ENCODE measurements around the gene RAB11FIP3.
"Not testable (repeated sequence)": the region's sequence is repeated elsewhere in the genome, so short reads cannot be mapped to it uniquely, and the experiment has no call there.

Gene RAB11FIP3

DNA sequence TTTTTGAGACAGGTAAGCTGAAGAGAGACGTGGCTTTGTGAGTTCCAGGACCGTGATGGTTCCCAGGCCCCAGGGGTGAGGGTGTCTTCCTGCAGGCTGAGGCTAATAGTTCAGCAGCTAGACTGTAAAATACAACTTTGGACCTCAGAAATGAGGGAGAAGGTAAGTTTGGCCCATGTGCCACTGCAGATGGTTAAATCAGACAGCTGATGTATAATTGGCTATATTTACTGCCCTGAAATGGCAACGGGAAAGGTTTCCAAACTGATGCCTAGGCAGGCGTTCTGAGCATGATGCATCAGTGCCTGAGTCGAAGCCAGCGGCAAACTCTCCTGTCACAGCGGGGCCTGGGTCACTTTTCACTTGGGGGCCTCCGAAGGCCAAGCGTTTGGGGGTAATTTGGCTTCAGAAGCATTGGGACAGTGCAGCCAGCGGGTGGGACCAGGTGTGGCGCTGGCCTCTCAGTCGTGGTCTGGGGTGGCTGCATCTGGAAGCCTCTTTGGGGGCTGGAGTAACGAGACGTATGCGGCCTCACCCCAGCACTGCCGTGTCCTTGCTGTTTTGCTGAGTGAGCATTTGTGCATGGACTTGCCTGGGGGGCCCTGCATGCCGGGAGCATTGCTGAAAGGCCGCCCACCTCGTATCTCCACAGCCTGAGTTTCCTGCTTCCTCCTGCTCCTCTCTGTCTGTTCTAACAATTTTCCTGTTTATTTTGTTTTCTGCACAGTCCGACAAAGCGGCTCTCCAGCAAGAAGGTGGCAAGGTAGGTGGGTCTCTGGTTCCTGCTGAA lies 70.8 kb downstream of the RAB11FIP3 start:
- DNase-seq, result no peak

DNA sequence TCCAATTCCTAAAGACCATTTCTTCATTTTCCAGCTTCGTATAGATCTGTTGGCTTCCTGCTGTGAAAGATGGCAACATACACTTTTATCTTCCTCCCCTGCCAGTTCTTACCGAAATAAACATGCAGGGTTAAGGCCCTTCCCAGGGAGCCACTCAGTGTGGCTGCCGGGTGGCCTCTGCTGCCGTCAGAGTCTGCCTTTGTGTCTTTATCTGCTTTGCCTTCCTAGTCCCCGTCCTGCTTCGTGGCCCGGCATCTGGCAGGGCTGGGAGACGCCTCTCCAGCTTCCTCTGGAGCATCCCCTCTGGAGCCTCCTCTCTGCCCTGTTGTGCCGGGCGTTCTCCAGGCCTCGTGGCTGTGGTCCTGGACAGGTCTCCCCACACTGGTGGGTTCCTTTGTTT lies 71.8 kb downstream of the RAB11FIP3 start:
- no peak for DNase-seq

DNA sequence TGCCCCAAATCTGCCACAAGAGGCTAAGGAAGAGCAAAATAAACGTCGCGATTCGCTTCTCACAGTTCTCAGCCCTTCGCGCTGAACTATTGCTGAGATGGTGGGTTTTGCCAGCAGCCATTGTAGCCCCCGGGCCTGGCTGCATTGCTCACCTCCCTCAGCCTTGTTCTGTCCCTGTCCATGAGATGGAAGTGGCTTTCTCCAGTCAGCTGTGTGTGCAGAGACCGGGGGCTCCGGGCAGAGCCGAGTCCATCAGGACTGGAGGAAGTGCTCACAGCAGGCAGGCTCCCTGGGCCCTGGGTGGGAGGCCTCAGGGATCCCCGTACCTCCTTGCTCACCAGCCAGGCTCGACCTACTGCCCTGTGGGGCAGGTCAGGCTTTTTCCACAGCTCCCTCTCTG lies 74.5 kb downstream of the RAB11FIP3 start:
- DNase-seq, result no peak

DNA sequence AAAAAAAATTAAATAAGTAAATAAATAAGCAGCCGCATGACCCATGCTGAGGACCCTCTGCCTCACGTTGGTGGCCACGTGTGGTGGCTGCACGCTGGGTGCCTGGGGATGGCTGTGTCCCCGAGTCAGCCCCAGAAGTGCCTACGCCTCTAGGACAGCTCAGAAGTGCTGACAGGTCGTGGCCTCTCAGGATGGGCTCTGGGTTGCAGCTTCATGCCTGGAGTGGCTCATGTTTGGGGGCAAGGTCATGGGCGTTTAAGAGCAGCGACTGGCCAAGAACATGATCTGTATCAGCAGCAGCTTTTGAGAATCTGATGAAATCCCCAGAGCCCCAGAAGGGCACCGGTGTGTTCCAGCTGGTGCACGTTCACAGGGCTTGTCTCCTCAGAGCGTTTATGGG lies 75.3 kb downstream of the RAB11FIP3 start:
- no peak for DNase-seq

DNA sequence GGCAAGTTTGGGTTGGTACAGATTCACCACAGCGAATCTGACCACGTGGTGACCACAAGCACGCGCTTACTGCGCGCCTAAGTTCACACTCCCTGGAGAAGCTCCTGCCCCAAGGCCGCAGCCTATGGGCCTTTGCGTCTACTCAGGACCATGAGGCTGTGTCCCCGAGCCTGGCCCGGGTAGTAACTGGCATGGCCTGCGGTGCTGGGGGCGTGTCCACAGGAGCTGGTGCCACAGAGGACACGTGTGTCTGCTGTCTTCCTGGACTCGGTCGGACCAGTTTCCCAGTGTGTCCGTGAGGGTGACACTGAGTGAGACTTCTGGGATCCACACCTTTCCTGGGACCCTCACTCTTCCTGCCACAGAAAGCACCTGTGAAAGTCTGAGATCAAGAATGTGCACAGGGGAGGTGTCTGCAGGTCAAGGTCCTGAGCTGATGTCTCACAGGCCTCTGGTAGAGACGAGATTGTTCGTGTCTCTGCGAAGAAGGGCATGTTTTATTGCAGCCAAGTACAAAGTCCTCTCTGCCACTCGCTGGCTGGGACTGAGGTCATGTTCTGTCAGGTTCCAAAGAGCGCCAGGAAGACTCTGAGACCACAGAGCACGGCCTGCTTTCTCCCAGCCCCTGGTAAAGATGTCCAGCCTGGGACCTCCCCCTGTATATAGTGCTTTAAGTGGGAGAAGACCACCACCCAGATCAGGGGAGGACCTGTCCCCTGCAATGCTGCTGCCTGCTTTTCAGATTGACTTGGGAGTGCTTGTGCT lies 76.9 kb downstream of the RAB11FIP3 start:
- DNase-seq, result no peak

DNA sequence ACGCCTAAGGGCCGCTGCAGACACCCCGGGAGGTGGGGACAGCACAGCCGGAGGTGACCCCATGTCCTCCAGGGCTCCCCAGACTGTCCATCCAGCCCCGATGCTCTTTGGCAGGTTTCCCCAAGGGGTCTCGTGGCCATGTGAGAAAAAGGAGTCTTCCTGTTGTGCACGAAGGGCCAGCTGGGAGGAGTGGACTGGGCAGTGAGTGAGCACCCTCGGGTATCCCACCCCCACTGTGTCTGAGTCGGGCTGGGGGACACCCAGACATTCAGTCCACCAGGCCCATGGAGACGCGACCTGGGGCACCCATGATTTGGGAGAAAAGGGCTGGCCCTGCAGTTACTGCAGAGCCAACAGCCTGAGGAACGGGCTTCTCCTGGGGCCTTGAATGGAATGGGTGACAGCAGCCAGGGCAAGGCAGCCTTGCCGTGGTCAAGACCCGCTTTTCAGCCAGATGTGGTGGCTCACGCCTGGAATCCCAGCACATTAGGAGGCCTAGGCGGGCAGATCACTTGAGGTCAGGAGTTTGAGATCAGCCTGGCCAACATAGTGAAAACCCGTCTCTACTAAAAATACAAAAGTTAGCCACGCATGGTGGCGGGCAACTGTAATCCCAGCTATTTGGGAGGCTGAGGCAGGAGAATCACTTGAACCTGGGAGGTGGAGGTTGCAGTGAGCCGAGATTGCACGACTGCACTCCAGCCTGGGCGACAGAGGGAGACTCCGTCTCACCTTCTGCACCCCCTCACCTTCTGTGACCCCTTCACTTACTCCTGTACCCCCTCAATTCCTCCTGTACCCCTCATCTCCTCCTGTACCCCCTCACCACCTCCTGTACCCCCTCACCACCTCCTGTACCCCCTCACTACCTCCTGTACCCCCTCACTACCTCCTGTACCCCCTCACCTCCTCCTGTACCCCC lies 78.0 kb downstream of the RAB11FIP3 start:
- DNase-seq, result no peak

DNA sequence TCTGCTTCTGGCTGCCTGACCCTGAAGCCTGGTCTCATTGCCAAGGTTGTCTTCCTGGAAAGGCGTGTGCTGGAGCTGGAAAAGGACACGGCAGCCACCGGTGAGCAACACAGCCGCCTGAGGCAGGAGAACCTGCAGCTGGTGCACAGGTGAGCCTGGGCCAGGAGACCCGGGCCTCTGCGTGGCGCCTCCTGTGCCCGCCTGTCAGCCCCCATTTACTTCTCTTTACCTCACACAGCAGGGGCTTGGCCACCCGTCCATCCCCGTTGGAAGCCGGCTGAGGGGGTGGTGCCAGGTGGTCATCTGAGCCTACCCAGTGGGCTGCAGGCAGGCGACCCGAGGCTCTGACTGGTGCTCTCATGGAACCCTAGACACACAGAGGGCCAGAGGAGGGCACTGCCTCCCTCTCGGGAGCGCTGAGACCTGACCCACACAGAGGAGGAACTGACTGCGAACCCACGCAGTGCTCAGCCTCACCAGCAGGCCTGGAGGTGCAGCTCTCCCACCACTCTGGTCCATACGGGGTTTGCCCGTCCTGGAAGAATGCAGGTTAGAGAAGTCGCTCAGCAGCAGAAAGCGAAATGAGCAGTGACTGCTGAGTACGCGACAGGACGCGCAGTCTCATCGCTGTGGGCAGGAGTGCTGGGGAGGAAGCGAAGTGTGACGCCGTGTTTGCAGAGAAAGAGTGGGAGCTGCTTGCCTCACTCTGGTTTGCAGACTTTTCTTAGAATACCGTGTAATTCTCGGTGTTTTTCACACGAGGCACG lies 80.2 kb downstream of the RAB11FIP3 start:
- no peak for DNase-seq

DNA sequence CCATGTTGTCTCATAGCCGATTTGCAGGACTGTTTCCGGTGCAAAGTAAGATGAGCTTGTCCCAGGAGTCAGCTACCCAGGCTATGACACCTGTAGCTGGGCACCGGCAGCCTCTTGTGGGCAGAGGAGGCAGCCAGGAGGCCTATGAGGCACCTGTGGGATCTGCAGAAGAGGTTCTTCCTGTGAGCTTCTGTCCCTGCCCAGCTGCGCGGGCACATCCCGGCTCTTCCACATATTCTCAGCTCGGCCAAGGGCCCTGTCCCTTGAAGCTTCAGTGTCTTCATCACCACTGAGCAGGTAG lies 80.7 kb downstream of the RAB11FIP3 start:
- DNase-seq, result no peak

DNA sequence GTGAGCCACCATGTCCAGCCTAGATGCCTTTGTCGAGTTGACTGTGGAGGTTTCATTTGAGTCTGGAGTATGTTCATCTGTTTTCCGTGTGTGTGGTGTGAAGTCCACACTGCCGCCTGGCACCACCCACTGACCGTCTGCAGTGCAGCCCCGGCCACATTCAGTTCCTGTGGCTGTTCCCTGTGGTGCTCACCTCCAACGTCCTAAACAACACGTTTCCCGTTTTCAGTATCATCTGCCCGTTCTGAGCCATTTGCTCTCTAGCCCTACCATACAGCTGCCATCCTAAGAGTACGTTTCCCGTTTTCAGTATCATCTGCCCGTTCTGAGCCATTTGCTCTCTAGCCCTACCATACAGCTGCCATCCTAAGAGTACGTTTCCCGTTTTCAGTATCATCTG lies 82.1 kb downstream of the RAB11FIP3 start:
- not testable (repeated sequence) for DNase-seq

DNA sequence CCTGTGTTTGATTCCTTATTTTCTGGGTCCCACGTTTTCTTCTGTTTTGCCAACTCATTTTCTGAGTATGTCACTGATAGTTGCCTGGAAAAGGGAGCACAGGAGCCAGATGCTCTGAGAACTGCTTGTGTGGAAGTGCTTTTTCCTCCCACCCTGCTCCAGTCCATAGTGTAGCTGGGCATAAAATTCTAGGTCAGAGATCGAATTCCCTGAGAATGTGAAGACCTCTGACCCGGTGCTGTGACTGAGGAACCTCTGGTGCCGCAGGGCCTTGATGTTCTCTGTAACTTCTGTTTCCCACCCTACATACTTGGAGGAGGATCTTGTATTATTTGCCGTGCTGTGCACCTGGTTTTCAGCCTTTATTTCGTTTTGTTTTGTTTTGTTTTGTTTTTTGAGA lies 82.5 kb downstream of the RAB11FIP3 start:
- no peak for DNase-seq

DNA sequence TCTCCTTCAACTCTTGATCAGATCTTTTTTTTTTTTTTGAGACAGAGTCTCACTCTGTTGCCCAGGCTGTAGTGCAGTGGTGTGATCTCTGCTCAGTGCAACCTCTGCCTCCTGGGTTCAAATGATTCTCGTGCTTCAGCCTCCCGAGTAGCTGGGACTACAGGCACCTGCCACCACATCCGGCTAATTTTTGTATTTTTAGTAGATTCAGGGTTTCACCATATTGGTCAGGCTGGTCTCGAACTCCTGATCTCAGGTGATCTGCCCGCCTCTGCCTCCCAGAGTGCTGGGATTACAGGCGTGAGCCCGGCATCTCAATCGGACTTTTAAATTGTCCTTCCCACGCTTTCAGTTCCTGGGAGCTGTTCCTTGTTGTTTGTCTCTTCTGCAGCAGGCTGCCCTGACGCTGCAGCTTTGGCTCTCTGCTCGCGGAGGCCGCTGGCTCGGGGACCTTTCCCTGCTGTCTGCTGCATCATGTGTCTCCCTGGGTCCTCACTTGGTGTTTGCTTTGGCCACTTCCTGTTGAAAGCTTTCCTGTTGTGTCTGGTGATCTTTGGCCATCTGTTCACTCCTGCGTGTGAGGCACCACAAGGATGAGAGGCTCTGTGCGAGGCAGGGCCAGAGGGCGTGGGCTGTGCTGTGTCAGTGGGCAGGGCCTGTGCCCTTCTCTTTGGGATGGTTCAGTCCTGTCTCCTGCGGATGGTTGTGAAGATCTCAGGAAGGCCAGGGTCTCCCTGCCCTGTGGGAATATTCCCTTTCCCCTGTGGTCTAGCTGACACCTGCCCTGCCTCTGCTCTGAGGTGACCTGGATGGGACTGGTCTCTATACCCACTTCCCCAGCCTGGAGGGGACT lies 83.7 kb downstream of the RAB11FIP3 start:
- DNase-seq, result no peak

DNA sequence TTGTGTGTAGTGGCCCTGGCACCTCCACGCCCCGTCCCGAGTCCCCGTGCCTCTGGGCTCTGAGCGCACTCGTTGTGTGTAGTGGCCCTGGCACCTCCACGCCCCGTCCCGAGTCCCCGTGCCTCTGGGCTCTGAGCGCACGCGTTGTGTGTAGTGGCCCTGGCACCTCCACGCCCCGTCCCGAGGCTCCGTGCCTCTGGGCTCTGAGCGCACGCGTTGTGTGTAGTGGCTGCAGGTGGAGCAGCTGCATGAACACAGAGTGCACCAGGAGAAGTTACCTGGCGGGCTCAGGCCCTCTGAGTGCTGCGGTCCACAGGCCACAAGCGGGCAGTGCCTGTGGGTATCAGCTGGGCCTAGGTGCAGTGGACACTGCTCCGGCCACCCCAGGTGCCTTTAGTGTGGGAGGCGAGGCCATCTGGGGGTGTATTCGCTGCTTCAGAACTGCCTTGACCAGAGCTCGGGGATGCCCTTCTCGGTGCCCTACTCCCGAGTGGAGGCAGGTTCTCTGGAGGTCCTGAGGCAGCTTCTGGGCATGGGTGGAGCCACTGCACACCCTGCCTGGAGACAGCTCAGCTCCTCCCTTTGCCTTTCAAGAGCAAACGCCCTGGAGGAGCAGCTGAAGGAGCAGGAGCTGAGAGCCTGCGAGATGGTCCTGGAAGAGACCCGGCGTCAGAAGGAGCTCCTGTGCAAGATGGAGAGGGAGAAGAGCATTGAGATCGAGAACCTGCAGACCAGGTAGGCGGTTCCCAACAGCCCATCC lies 84.8 kb downstream of the RAB11FIP3 start:
- no peak for DNase-seq

DNA sequence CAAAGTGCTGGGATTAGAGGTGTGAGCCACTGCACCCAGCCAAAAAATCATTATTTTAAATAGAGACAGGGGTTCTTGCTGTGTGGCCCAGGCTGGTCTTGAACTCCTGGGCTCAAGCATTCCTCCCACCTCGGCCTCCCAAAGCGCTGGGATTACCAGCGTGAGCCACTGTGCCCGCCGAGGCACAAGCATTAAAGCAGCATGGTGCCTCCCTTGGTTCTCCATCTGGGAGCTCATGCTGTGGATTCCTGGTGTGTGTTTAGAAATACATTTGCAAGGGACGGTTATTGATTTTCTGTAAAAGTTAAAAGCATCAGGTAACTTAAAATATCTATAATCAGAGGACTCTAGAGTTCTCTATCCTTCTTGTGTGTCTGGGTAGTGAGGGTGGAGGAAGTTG lies 87.4 kb downstream of the RAB11FIP3 start:
- no peak for DNase-seq

DNA sequence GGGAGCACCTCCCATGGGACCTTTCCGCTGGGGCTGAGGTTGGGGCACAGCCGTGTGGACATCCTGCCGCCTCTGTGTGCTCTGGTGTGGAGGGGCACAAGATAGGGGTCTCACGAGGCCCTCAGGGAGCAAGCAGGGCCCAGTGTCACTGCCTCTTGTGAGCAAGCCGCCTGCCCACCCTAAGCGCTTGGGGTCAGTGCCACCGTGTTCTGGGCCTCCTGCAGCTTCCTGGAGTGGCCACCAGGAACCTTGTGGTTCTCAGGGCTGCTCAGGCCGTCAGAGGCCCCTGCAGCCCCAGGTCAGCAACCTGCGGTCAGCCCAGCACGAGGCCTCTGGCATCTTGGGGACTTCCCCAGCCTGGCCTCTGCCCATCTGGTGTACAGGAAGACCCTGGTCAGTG lies 88.5 kb downstream of the RAB11FIP3 start:
- no peak for DNase-seq

DNA sequence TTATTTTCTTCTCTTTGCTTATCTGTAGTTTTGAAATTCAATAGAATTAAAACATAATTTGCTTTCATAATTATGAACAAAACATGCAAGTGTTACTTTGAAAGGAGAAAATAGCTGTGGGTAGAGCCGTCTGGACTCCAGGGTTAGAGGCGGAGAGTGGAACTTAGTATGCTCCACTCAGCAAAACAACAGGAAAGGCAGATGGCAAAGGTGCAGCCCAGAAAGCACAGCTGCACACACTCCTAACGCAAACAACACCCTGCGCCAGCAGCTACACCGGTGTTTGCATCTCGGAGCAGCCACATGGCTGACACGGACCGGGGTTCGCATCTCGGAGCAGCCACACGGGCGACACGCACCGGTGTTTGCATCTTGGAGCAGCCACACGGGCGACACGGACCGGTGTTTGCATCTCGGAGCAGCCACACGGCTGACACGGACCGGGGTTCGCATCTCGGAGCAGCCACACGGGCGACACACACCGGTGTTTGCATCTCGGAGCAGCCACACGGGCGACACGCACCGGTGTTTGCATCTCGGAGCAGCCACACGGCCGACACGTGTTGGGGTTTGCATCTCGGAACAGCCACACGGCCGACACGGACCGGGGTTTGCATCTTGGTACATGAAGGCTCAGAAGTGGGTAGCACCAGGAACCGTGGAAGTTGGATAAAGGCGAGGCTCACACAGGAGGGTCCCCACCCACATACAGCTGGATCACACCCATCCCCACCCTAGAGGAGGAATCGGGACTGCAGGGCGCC lies 89.9 kb downstream of the RAB11FIP3 start:
- no peak for DNase-seq

DNA sequence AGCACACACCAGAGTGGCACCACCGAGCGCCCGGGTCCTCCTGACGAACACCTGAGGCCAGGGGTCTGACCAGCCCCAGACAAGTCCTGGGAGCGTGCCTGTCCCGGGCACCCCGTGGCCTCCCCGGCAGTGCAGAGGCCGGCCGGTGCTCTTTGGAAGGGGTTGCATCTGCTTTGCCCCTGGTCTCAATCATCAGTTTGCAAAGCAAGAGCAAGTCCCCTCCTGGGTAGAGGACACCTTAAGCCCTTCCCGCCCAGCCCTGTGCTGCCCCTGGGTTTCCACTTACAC lies 90.4 kb downstream of the RAB11FIP3 start:
- DNase-seq, result no peak

DNA sequence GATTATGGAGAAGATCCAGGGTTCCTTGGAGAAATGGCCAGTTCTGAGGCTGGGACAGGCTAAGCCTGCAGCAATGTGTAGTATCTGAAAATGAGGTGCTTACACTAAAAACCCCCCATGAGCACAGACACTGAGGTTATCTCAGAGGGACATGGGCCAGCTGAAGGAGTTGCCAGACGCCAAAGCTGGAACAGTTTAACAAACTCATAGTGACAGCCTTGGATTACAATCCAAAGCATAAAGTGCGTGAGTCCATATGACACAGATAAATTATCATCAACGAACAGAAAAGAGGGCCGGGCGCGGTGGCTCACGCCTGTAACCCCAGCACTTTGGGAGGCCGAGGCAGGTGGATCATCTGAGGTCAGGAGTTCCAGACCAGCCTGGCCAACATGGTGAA lies 90.9 kb downstream of the RAB11FIP3 start:
- DNase-seq, result no peak

DNA sequence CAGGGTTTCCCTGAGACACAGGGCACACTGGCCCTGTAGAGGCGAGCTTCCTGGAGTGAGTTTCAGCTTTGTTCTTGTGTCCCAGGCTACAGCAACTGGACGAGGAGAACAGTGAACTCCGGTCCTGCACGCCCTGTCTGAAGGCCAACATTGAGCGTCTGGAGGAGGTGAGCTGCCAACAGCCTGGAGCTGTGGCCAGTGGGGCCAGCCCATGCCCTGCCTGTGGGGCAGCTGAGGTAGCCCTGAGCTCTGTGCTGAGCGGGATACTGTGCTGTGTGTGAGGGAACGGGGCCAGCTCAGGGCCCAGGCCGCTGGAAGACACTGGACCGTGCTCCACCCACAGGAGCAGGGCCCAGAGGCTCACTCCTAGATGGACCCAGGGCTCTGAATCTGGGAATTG lies 93.4 kb downstream of the RAB11FIP3 start:
- DNase-seq, result no peak

DNA sequence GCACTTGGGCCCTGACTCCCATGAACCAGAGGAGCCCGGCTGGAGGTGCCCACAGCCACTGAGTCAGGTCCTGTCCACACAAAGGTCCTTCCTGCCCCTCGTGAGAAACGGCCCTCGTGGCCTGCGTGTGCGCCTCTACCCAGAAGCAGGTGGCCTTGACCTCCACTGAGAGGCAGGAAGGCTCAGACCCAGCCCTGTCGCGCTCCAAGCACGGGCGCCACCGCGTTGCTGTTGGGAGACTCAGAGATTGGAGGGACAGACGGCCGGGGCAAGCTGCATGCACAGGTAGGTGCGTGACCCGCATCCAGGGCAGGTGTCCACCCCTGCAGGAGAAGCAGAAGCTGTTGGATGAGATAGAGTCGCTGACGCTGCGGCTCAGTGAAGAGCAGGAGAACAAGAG lies 94.0 kb downstream of the RAB11FIP3 start:
- no peak for DNase-seq

Measured in activated CD4-positive, alpha-beta T cell treated with anti-CD3 and anti-CD28 coated beads, Interleukin-2, amount 50 U/mL, for 1 hour (primary cell).